Adipocyte (in vitro differentiated cells): Measurements from ENCODE around the gene GLG1.
"Not testable (repeated sequence)": the region's sequence is repeated elsewhere in the genome, so short reads cannot be mapped to it uniquely, and the experiment has no call there.

ENCODE experiments used
- DNase-seq: peaks from one replicate; pipeline ENCODE4 v3.0.0-alpha.2; 2015; ENCODE audit warnings: low read depth
- H3K27me3 ChIP-seq: replicated peaks from 2 replicates; pipeline ENCODE4 v1.7.0; 2013; ENCODE audit warnings: mild to moderate bottlenecking, low read length, moderate library complexity; ENCODE audit not compliant: control insufficient read depth, insufficient read depth
- H3K36me3 ChIP-seq: 2 replicates; pipeline ENCODE4 v1.7.0; 2013; ENCODE audit warnings: low read length, mild to moderate bottlenecking, moderate library complexity; ENCODE audit not compliant: control insufficient read depth, insufficient read depth, severe bottlenecking
- H3K4me1 ChIP-seq: 2 replicates; pipeline ENCODE4 v1.7.0; 2013; ENCODE audit warnings: mild to moderate bottlenecking, low read length, moderate library complexity; ENCODE audit not compliant: control insufficient read depth, insufficient read depth
- H3K4me3 ChIP-seq: 2 replicates; pipeline ENCODE4 v1.7.0; 2013; ENCODE audit warnings: mild to moderate bottlenecking, low read length, moderate library complexity
- H3K9ac ChIP-seq: 2 replicates; pipeline ENCODE4 v1.7.0; 2013; ENCODE audit warnings: mild to moderate bottlenecking, low read length, moderate library complexity
- H3K9me3 ChIP-seq: 2 replicates; pipeline ENCODE4 v1.7.0; 2013; ENCODE audit warnings: mild to moderate bottlenecking, low read length, moderate library complexity; ENCODE audit not compliant: control insufficient read depth

Gene GLG1

GRCh38 chr16:74523706-74524105 is 83.2 kb downstream of the GLG1 start:
- not testable (repeated sequence) for H3K36me3 ChIP-seq, H3K4me3 ChIP-seq, H3K9ac ChIP-seq, DNase-seq, H3K9me3 ChIP-seq, H3K27me3 ChIP-seq
- H3K4me1 ChIP-seq = peaks cover 15% of the 10 kb centered on the region

- no peaks in the 10 kb centered on the region for H3K27me3 ChIP-seq
- no peak for DNase-seq
Observed at GRCh38 chr16:74522160-74522559, 84.8 kb downstream of the GLG1 start.

GRCh38 chr16:74521691-74522090 is 85.2 kb downstream of the GLG1 start:
- peaks cover 2% of the 10 kb centered on the region for H3K36me3 ChIP-seq
- no peak for DNase-seq
- H3K9me3 ChIP-seq = no peaks in the 10 kb centered on the region

More at GRCh38 chr16:74522160-74522559, 84.8 kb downstream of the GLG1 start:
- H3K9ac ChIP-seq = no peak overlapping the region
- no peaks in the 10 kb centered on the region for H3K9me3 ChIP-seq
- peaks cover 15% of the 10 kb centered on the region for H3K4me1 ChIP-seq
- peaks cover 2% of the 10 kb centered on the region for H3K36me3 ChIP-seq
- no peak overlapping the region for H3K4me3 ChIP-seq

GRCh38 chr16:74518934-74519333 is 88.0 kb downstream of the GLG1 start:
- not testable (repeated sequence) for H3K4me3 ChIP-seq, H3K36me3 ChIP-seq, H3K9ac ChIP-seq, H3K9me3 ChIP-seq, DNase-seq, H3K27me3 ChIP-seq
- peaks cover 15% of the 10 kb centered on the region for H3K4me1 ChIP-seq

More at GRCh38 chr16:74521691-74522090, 85.2 kb downstream of the GLG1 start:
- Histone ChIP-seq H3K4me1 (peaks cover 15% of the 10 kb centered on the region), H3K9ac (no peak overlapping the region), H3K27me3 (no peaks in the 10 kb centered on the region), H3K4me3 (no peak overlapping the region)

- Histone ChIP-seq H3K36me3 (peaks cover 10% of the 10 kb centered on the region), H3K4me3 (no peak overlapping the region), H3K27me3 (no peaks in the 10 kb centered on the region), H3K4me1 (no peaks in the 10 kb centered on the region), H3K9me3 (no peaks in the 10 kb centered on the region), H3K9ac (no peak overlapping the region)
- no peak for DNase-seq
Observed at GRCh38 chr16:74511961-74512360, 95.0 kb downstream of the GLG1 start.

- peaks cover 28% of the 10 kb centered on the region for H3K36me3 ChIP-seq
- no peak overlapping the region for H3K9ac ChIP-seq
- no peak for DNase-seq
- no peaks in the 10 kb centered on the region for H3K9me3 ChIP-seq
- no peaks in the 10 kb centered on the region for H3K27me3 ChIP-seq
- H3K4me1 ChIP-seq = peaks cover 7% of the 10 kb centered on the region
- no peak overlapping the region for H3K4me3 ChIP-seq
Observed at GRCh38 chr16:74505011-74505410, 101.9 kb downstream of the GLG1 start.

- no peaks in the 10 kb centered on the region for H3K9me3 ChIP-seq
- H3K9ac ChIP-seq = no peak overlapping the region
- peaks cover 31% of the 10 kb centered on the region for H3K36me3 ChIP-seq
- no peak for DNase-seq
- H3K27me3 ChIP-seq = no peaks in the 10 kb centered on the region
- H3K4me3 ChIP-seq = no peak overlapping the region
- H3K4me1 ChIP-seq = peaks cover 7% of the 10 kb centered on the region
Observed at GRCh38 chr16:74503412-74503811, 103.5 kb downstream of the GLG1 start.

GRCh38 chr16:74501484-74502478 is 105.1 kb downstream of the GLG1 start:
- H3K4me3 ChIP-seq = no peak overlapping the region
- H3K27me3 ChIP-seq = no peaks in the 10 kb centered on the region
- H3K9ac ChIP-seq = no peak overlapping the region
- peaks cover 7% of the 10 kb centered on the region for H3K4me1 ChIP-seq
- no peaks in the 10 kb centered on the region for H3K9me3 ChIP-seq
- peaks cover 21% of the 10 kb centered on the region for H3K36me3 ChIP-seq
- no peak for DNase-seq

- Histone ChIP-seq H3K4me1 (peaks cover 7% of the 10 kb centered on the region), H3K9ac (no peak overlapping the region), H3K27me3 (no peaks in the 10 kb centered on the region), H3K36me3 (peaks cover 26% of the 10 kb centered on the region), H3K9me3 (no peaks in the 10 kb centered on the region), H3K4me3 (no peak overlapping the region)
- no peak for DNase-seq
Observed at GRCh38 chr16:74500907-74501306, 106.0 kb downstream of the GLG1 start.

- Histone ChIP-seq H3K4me1 (peaks cover 7% of the 10 kb centered on the region), H3K27me3 (no peaks in the 10 kb centered on the region), H3K9me3 (no peaks in the 10 kb centered on the region), H3K4me3 (no peak overlapping the region), H3K9ac (no peak overlapping the region), H3K36me3 (peaks cover 41% of the 10 kb centered on the region)
- no peak for DNase-seq
Observed at GRCh38 chr16:74499114-74499513, 107.8 kb downstream of the GLG1 start.

GRCh38 chr16:74497761-74498160 is 109.2 kb downstream of the GLG1 start:
- Histone ChIP-seq H3K27me3 (no peaks in the 10 kb centered on the region), H3K9ac (no peak overlapping the region), H3K9me3 (no peaks in the 10 kb centered on the region), H3K4me1 (peaks cover 7% of the 10 kb centered on the region), H3K36me3 (peaks cover 44% of the 10 kb centered on the region), H3K4me3 (no peak overlapping the region)
- no peak for DNase-seq
